Hematopoietic multipotent progenitor cell (in vitro differentiated cells): Measurements from ENCODE around the gene AMMECR1. TPM values are rescaled to one million over a fixed set of nuclear protein-coding genes. Genes with fewer than 3 reads are reported as not detected.
A peak's percentile ranks its signal among the peaks of the same experiment; 100 is the strongest.

Experiments used
- DNase-seq, 3 donors: peaks; one replicate each; pipeline ENCODE4 v3.0.0-alpha.2; 2011 to 2015; ENCODE audit warnings: low read depth in 2 of 3, low spot score in 2 of 3
- total RNA-seq: library from RNA; depleted of rRNA; stranded (reverse); fragments of >200 nt; gene quantifications from one replicate; pipeline ENCODE4 v1.2.3, GENCODE V29; 2012

Gene AMMECR1
- total RNA-seq, 1 donor = 5.9 TPM

GRCh38 chrX:110214684-110215083 lies 103.2 kb downstream of the AMMECR1 start:
- no peak for DNase-seq

GRCh38 chrX:110213183-110213582 lies 104.7 kb downstream of the AMMECR1 start:
- DNase-seq = no peak

- DNase-seq = no peak
Measured at GRCh38 chrX:110212299-110212698, 105.6 kb downstream of the AMMECR1 start.

DNA sequence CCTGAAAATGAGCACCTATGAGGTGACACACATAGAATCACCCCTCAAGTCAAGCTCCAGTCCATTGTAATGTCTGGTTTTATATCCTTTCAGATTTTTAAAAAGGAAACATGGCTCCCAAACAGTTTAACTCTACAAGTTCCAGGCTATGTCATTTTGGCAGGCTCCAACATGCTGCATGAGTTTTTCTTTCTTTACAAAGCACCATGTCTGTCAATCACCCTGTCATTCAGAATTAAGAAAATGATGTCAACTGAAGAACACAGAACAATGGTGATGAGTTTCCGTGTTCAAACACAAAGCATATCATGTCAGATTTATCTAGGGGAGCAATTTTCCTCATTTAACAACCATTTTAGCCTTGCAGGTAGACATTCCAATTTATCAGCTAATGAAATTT lies 106.5 kb downstream of the AMMECR1 start:
- DNase-seq = no peak

DNA sequence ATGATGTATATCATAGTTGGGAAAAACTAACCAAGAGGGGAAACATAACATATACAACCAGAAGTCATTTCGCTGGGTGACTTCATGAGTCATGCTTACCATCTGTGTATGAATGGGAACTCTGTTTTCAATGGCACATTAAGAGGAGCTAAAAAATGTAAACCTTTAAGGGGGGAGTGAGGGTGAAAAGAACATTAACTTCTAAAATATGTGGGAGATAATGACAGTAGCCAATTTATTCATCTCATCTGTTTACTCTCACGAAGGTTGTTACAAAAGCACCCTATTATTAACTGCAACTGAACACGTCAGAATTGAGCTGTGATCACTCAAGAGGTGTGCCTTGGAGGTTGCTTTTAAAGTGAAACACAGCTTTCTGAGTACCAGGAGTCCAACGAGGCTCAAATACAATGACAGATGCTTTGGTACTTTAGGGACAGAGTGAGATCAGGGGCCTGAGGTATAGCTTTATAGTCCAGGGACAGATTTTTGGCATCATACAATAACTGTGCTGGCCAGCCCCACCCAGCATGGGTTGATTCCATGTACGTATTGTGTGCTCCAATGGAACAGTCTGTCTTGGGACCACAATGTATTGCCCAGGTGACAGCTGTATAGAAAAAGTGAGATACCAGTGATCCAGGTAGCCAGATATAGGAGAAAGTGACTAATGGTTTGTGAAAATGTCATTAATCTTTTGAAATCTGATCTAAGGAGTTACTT lies 107.3 kb downstream of the AMMECR1 start:
- no peak for DNase-seq

GRCh38 chrX:110208092-110208491 lies 109.8 kb downstream of the AMMECR1 start:
- no peak for DNase-seq

DNA sequence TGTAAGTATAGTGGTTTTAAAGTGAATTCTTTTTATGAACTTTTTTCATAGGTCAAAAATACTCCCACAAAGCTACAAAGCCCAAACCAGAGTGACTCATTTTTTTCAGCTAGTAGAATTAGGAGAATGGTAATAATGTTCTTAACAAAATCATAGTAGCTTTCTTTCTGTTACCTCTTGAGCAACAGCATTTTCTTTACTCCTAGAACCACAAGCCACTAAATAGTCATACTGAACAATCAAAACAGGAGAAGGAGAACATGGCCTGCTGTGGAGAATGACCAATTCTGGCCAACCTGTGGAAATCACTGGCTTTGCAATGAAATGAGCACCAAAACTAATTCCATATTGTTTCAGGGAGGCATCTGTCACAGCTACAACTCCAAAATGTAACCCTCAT lies 112.9 kb downstream of the AMMECR1 start:
- no peak for DNase-seq

- no peak for DNase-seq
Measured at GRCh38 chrX:110201799-110202198, 116.1 kb downstream of the AMMECR1 start.

DNA sequence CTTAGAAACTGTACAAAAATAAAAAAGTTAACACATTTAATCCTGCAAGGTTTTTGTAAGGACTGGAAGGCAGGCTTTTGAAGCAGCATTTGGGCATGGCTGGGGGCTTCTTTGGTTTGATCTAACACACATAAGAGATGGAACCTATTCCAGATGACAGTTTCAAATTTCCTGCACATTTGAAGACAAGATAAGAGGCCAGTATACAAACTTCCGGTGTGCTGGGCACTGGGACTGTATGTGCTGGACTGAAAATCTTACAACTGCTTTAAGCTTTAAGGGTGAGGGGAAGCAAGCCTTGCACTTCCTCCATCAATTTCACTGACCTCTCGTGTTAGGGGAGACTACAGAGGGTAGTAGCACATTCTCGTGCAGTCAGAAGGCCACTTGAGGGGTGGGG lies 122.9 kb downstream of the AMMECR1 start:
- no peak for DNase-seq

GRCh38 chrX:110192516-110192915 lies 125.4 kb downstream of the AMMECR1 start:
- DNase-seq = no peak

DNA sequence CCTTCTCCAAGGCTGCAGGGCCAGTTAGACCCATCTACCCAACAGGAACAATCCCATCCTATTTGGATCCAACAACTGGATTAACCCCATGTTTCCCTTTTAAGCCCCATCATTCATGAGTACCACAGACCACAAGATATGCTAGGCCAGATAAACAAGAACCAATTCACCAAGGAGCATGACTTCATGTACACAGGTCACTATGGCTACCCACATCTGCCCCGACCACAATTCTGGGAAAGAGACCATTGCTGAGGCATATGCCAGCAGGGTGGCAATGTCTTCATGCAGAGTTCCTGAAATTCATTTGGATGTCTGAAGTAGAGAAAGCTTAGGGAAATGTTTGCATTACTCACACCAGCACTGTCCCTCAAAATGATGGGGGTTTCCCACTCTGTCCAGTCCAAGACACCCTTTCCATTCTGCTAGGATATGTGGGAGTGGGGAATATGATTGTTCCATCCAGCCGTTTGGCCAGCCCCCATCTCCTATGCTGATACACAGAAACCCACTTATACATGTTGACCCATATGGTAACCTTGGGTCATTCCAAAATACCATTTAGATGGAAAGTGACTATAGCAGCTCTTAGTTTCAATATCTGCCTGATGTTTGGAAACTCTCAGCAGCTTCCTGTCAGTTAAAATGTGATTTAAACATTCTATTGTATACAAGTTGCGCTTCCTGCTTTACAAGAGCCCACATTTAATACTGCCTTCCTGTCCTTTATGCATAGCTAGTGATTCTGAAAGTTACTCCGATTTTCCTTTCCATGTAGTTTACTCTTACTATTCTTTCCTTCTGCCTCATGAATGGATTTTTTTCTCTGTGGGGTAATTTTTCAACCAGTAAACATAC lies 129.0 kb downstream of the AMMECR1 start:
- DNase-seq = peak in 1 of 3 donors; percentile 17

GRCh38 chrX:110183314-110183713 lies 134.6 kb downstream of the AMMECR1 start:
- no peak for DNase-seq

GRCh38 chrX:110182865-110183264 lies 135.0 kb downstream of the AMMECR1 start:
- DNase-seq = no peak

DNA sequence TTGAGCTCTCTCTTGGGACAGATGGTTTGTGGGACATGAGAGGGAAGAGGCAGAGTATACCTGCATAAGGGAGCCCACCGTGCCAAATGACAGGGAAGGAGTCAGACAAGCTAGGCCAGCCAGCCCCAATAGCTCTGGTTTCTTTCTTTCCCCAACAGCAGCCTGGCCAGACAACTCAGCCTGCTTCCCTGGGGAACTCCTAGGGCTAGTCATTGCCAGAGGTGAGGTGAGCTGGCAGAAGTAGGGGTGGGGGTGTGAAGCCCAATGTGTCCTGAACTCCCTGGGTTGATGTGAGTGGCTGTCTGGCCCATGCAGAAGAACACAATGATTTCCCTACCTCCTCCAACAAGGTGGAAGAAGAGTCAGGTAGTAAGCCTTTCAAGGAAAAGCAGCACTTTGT lies 135.5 kb downstream of the AMMECR1 start:
- DNase-seq = no peak

GRCh38 chrX:110181459-110182137 lies 136.3 kb downstream of the AMMECR1 start:
- no peak for DNase-seq

GRCh38 chrX:110180928-110181310 lies 137.0 kb downstream of the AMMECR1 start:
- DNase-seq = no peak

- DNase-seq = no peak
Measured at GRCh38 chrX:110180176-110180927, 137.5 kb downstream of the AMMECR1 start.

DNA sequence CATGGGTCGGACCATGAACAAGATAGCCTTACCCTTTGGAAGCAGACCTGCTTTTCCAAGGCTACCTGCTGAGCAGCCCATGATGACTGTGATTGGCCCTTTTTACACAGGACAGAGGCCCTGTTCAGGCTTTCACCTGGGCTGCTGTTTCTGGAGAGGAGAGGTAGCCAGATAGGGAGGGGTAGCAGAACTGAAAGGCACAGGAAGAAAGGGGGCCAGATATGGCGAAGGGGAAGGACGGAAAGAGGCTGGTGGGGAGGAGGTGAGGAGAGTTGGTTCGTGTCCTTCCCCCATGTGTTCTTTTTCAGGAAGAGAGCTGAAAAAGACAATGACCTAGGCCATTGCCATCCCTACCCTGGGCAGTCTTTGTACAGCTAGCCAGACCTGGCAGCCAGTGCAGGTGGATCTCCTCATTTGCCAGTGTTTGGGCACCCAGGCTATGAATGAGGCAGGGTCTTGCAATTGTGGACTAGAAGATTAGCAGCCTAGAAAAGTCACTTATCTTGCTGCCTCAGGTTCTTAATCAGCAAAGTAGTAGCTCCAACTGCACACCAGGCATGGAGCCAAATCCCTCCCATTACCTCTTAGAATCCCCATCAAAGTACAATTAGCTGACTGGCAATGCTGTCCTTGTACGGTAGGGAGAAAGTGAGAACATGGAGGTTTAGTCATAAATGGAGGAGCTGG lies 139.6 kb downstream of the AMMECR1 start:
- DNase-seq = no peak

DNA sequence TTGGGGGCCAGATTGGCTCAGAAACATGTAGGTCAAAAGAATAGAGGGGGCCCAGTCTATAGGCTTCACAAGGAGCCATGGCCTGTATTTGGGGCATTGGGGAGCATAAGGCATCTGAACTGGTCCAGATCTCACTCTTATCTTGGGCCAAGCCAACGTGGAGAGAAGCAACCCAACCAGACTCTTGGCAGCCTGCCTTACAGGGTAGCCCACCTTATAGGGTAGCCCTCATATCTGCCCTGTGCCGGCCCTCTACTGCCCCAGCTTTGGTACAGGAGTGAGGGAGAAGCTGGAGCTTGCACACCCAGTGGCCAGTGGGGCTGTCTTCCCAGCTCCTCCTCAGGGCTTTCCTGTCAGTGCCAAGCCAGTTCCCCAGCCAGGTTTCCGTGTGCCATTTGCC lies 142.2 kb downstream of the AMMECR1 start:
- DNase-seq = no peak

GRCh38 chrX:110175146-110175545 lies 142.7 kb downstream of the AMMECR1 start:
- no peak for DNase-seq
